ENCODE data around the gene TTC34.

Gene TTC34

DNA sequence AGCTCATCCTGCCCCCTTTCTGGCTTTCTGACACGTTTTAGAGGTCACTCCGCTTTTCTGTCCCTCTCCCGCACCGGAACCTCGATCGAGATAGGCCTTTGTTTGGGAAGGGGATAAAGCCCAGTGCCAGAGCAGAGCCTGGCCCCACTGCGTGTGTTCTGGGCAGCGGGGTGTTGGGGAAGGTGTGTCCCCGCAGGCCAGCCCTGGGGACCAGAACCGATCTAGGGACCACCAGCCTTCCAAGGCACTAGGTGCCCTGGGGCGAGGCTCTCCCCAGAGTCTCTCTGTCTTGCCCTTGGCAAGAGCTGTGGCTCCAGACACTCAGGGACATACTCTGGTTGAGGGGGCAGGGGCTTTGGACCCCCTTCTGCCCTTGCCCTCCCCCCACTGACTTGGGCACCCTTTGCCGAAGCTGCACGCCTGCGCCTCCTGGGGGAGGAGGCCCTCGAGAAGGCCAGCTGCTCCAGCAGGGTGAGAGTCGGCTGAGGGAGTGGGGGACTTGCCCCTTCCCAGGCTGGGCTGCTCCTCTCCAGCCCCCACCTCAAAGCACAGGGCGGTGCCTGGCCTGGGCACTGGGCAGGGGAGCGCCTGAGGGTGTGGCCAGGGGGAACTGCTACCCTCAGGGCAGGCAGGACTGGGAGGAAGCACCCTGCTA, 198.5 kb downstream of the TTC34 start:
- DNase-seq (ENCODE audit: low read depth): no peak

DNA sequence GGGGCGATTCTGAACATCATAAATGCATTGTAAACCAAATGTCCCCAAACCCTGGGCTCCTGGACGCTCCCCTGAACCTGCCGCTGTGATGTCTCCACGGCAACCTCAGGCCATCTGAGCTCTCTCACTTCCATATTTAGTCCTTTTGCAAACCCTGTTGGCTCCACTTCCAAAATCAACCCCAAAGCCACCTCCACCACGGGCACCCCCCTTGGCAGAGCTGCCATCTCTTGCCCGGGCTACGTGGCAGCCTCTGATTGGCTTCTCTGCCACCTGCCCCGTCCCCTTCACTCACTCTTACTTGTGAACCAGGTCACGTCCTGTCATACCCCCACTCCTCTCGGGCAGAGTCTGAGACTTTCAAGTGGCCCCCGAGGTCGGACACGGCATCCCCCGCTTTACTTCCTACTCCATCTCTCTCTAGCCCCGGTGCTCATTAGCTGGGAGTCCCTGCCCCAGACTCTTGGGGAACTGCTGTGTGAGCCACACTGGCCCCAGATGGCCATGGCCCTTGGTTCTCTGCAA, 199.1 kb downstream of the TTC34 start:
- DNase-seq (ENCODE audit: low read depth): no peak

DNA sequence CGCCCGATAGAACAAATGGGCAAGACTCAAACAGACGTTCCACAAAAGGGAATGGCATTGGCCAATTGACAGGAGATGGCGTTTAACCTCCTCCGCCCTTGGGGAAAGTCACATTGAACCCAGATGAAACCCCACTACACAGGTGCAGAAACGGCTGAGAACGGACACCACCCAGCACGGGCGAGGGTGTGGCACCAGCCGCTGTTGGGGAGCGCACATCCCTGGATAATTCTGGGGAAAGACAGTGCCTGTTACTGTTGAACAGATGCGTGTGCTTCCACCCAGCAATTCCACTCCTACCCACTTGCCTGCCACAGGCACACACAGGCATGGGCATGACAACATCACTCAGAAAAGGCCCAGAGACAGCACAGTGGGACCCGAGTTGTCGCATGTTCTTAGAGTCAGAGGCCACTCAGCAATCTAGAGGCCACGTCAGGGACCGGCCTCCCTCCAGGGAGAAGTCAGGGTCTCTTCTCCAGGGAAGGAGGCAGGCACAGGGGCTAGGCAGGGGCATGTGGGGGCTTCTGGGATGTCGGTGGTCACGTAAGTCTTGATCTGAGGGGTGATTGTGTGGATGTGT, 199.7 kb downstream of the TTC34 start:
- no peak for DNase-seq (ENCODE audit: low read depth)

DNA sequence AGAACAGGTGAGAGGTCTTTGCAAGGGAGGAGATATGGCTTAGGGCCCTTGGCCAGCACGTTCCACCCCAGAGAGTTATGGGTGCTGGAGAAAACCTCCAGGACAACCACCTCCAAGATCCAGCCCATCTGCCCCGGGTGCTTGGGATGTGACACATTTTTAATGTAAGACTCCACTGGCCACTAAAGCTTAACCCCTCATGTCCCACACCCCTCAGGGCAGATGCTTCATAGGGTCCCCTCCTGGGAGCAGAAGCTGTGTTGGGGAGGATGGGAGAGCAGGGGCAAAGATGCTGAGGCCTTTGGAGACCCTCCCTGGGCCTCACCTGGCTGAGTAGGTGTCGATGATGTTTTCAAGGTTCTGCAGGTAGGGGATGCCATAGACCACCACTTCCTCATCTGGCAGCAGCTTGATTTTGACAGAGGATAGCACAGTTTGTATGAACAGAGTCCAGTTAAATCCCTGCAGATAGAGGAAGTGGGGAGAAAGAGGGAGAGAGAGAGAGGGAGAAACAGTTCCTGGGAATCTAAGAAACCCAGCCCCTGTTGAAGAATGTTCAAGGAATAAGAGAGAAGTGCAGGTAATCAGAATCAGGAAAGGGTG, 203.1 kb downstream of the TTC34 start:
- DNase-seq (ENCODE audit: low read depth): no peak

DNA sequence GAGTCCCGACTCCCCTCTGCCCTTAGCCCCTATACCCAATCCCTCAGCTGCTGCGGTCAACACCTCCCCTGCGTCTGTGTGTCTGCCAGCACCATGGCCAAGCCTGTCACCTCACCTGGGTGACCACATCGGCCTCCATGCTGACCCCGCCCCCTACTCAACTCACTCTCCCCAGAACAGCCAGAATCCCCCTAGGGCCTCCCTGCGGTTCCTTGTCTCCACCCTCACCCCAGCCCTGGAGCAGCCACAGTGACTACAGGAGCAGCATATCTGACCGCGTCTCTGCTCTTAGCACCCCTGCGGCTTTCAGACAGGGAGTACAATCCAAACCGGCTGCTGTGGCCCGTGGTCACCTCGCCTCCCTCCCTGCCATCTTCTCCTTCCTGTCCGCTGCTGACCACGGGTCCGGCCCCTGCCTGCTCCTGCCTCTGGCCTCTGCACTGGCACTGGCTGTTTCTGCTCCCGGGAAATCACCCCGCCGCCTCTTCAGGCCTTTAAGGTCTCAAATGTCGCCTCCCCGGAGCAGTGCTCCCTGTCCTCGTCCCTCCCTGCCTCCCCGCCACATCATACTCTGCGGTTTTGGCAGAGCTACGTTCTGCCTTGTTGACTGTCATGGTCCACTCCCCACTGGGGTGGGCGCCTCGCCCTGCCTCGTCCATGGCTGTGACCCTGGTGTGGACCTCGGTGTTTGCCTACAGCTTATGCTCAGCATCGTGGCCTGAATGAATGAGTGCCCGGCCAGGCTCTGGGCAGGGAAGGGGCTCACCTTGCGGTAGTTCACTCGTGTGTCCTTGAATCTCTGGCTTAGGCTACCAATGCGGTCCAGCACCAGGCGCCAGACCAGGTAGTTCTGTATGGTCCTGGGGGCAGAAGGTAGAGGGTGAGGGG, 203.8 kb downstream of the TTC34 start:
- DNase-seq (ENCODE audit: low read depth): no peak

DNA sequence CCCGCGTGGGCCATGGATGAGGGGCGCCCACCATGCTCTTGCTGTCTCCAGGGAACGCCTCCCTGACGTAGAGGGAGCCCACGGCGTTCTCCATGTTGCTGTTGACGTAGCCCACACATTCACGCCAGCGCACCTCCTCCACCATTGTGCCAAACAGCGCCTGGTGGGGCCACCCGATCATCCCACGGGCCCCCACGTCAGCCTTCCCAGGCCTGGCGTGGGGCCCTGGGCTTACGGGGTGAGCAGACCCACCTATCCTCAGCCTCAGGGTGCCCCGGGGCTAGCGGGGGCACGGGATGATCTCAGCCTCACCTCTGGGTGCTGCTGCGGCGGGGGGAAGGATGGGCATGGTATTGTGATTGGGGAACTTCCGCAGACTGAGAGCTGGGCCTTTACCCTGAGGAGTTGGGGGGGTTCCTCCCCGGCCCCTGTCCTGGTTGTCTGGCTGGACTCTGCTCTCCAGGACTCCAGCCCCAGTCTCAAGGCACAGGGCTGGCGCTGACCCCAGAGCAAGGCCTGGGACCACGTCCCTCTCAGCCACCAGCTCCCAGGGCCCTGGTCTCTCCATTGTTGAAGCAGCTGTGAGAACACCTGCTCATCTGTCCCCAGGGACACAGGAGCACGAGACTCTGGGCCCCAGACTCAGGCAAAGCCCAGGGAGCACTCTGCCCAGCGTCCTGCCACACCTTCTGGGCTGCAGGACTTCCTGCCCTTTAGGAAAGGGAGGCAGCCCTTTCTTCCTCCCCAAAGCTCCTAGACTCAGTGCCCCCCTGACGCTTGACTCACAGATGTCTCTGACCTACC, 204.8 kb downstream of the TTC34 start:
- DNase-seq (ENCODE audit: low read depth): no peak

DNA sequence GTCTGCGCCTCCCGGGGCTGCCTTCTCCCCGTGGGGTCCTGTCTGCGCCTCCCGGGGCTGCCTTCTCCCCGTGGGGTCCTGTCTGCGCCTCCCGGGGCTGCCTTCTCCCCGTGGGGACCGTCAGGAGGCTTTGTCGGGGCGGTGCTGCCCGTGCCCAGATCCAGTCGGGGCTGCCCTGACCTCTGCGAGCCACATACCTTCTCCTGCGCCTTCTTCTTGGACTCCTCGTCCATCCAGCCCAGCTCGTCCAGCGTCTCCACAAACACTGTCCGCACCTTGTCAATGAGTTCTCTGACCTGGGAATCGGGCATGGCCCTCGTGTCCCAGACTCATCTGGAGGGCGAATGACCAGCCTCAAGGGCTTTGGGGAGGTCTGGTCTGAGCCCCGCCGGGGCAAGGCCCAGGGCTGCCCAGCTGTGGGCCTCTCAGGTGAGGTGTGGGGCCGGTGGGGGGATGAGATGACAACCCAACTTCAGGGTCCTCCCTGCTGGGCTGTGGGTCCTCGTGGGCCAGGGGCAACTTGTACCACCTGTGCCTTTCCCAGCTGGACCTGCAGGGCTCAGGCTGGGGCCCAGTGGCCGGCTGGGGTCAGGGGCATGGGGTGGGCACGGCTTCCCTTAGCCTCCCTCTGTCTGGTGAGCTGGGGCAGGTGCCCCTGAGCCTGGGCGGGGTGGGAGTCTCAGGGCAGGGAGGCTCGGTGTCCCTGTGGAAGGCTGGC, 205.5 kb downstream of the TTC34 start:
- DNase-seq (ENCODE audit: low read depth): no peak

DNA sequence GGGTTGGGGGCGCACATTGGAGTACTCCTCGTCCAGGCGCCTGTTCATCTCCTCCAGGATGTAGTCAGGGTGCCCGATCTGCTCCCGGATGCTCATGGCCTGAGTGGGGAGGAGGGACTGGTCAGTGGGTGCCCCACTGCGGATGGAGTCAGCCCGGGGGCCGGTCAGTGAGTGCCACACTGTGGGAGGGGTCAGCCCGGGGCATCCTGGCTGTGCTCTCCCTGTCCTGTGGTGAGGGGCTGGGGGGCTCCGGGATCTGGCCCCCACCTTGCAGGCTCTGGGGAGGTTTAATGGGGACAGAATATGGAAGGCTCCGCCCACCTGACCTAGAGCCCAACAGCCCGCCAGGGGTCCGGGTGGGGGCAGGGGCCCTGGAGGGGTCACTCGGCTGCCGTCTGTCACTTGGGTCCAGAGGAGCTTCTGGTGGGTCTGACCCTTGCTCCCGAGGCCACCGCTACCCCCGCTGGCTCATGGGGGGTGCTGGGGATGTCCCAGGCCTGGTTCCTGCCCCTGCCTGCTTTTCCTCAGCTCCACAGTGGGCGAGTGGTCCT, 206.2 kb downstream of the TTC34 start:
- DNase-seq (ENCODE audit: low read depth): no peak

DNA sequence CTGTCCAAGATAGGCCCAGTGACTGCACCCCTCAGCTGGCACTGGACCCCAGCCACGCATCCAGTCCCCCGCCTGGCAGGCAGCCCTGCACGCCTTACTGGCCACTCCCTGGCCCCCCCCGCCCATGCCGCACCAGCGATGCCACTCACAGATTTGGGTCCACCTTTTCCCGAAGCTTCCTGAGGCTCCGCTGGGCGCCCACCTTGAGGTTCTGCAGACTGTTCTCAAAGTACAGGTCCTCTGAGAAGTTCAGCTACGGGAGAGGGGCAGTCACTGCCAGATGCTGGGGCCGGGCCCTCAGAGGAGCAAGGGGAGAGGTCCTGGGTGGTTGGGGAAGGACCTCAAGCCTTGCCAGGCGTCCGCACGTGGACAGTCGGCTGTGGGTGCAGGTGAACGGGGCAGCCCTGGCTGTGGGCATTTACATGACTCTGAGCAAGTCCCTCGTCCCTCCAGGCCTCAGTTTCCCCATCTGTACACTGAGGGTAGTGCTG, 206.8 kb downstream of the TTC34 start:
- no peak for DNase-seq (ENCODE audit: low read depth)

DNA sequence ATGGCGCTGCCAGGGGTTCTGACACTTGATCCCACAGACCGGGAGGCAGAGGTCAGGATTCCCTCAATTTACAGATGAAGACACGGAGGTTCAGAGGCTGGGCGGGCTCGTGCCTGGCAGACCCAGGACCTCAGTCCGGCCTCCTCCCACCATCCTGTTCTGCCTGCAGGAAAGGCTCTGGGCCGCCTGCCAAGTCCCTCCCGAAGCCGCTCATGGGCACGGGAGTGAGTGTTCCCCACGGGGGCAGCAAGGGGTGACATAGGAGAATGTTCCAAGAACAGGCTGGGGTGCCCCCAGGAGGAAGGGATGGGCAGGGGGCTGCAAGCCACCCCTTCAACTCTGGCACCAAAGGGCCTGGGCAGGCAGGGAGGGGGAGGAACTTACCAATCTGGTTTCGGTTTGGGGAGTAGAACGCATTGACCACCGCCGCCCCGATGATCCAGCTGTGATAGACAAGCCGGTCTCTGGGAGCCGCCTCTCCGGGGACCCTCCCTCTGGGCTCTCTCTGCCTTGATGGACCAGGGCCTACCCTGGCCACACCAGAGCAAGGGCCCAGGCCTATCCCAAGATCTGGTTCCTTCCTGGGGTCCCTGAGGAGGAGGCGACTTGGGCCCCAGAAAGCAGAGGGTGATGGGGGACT, 207.4 kb downstream of the TTC34 start:
- no peak for DNase-seq (ENCODE audit: low read depth)

DNA sequence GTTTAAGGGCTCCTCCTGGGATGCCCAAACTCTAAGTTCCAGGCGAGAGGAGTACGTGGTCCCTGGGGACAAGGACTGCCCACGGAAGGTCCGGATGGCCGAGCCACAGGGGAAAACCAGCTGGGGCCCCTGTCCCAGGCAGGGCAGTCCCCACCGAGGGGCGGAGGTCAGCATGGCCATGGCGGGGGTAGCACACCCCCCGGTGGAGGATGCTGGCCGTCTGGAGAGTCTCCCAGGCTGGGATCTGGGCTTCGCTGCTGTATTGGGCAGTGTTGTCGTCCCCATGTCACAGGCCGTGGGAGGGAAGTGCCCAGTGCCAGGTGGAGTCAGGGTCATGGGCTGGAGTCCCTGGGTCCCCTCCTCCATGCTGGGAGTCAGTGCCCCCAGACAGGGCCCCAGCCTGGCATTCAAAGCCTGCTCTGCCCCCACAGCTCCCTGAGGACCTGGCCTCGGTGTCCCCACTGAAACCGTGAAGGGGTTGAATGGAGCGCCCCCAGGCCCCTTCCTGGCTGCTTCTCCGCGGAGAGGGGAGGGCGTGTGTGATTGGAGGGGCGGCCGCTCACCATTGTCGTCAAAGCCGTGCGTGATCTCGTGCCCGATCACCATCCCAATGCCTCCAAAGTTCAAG, 208.1 kb downstream of the TTC34 start:
- no peak for DNase-seq (ENCODE audit: low read depth)

DNA sequence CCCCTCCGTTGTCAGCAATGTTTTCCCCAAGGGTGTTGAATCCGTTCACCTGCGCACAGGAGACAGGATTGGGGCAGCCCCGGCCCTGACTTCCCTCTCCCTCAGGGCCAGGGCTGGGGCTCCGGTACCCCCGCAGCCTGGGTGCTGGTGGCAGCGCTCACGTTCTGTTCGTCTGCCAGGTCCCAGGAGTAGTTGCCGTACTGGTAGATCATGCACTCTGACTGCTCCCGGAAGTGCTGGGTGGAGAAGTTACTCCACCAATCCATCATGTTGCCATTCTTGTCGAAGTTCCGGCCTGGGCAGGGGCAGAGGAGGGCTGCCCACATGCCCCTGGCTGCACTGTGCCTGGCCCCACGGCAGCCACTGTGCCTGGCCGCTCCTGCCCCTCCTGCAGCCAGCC, 208.8 kb downstream of the TTC34 start:
- DNase-seq (ENCODE audit: low read depth): no peak

DNA sequence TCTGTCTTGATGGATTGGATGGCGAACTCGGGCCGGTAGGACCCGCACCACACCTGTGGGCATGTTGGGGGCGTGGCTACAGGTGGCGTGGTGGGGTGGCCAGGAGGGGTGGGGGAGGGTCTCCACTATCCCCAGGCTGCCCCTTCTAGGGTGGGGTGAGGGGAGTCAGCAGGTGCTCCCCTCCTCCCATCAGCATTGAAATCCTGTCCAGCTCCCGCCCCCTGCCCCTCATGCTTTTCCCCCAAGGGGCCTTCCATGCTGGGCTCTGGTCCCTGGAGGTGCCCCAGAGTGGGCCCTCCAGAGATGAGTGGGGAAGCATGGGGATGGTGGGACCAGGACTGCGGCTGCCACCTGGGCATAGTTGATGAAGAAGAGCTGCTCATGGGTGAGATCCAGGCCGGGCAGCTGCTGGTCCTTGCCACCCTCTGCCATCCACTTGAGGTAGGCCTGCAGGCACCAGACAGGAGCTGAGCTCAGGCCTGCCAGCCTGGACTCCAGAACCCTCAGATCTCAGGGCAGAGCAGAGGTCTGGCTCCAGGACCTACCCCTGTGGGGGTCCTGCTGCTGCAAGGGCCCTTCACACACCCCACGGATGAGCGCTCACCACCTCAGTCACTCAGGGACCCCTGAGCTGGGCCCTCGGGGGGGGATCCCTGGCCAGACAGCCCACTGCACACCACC, 209.8 kb downstream of the TTC34 start:
- DNase-seq (ENCODE audit: low read depth): no peak

DNA sequence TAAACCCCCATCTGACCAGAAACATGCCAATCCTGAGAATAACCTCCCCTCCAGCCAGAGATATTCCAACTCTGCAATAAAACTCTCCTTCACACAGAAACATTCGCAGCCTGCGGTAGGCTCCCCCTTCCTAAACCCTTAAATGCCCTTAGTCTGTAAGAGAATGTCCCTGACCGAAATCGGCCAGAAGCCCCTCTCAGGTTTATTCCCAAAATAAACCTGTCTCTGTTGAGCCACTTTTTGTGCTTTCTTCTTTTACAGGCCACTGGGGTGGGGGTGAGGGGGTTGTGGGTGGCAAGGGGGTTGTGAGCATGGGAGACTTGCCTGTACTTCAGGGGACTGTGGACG, 210.3 kb downstream of the TTC34 start:
- DNase-seq (ENCODE audit: low read depth): no peak

DNA sequence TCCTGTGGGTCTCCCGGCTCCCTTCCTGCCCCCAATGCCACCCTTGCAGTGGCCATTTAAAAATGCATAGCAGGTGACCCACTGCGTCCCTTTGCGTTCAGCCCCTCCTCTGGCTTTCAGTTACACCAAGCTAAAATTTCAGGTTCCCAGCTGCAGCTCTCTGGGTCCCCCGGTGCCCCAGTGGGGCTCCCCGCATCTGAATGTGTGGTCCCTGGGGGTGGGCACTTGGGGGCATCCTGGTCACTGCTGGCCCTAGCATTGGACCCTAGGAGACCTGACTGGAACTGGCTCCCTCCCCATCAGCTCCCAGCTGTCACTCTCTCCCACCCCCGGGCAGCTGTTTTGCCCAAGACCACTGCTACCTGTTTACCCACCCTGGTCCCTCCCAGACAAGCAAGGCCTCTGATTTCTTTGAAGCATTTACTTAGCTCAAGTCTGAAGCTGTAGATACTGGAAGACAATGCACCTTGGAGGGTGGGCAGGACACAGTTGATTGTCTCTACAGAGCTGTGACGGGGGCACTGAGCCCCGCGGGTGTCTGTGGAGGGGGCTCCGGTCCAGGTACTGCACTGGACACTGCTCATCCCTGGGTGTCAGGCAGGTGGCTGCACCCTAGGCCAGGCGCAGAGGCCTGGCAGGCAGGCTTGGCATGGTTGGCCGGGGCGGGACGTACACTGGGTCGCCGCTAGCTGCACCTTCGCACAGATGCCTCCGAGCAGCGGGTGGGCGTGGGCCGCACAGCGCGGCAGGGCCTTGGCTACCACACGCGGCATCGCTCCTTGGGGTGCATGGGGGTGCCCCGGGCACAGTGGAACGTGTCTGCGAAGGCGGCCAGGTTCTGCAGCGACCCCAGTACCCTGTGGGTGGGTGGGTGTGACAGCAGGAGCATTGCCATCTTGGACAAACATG, 211.0 kb downstream of the TTC34 start:
- no peak for DNase-seq (ENCODE audit: low read depth)

DNA sequence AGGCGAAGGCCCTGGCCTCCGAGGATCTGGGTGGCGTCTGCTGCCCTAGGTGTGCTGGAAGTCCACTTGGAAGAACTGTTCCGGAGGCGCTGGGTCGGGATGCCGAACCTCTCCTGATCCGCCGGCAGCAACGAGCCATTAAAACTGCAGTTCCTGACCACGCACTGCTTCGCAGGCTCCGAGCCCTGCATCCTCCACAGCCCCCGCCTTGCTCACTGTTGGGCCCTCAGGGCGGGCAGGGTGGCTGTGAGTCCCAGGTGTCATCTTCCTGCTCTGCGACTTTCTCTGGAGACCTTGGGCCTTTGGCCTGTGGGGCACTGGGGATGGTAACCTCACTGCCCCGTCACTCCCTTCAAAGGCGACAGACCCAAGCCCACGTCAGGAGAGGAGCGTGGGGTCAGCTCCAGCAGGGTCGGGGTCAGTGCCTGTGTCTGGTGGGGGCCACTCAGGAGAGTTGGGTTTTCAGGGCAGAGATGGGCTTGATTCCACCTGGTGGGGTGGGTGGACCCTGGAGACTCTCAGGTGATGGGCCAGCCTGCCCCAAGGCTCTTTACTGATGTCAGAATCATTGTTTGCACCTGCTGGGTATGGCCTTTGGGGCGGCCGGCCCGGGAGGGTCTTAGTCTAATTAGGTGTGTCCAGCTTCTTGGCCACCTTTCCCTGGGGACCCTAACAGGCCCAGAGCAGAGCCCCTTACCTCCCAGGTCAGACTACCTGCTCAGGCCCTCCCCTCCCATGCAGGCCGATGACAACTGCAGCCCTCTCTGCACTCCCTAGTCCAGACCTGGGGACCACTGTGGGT, 211.9 kb downstream of the TTC34 start:
- no peak for DNase-seq (ENCODE audit: low read depth)

Measured in non-pigmented ciliary epithelial cell (primary cell).